HL-60 (cell line): ENCODE data around the gene TIMP2.

Experiments used
- DNase-seq, 2 experiments: peaks; one replicate each; pipeline ENCODE4 v3.0.0-alpha.2; 2010 to 2020; ENCODE audit warnings: low read depth in 1 of 2, low spot score in 1 of 2
- H3K27ac ChIP-seq: fragments of 250-450 bp; sonication (Bioruptor Pico); replicated peaks from 2 replicates; pipeline ENCODE4 v1.5.1; 2020; ENCODE audit warnings: mild to moderate bottlenecking, moderate library complexity
- H3K27me3 ChIP-seq: fragments of 250-450 bp; sonication (Bioruptor Pico); 2 replicates; pipeline ENCODE4 v1.5.1; 2021; ENCODE audit warnings: mild to moderate bottlenecking, moderate library complexity; ENCODE audit not compliant: insufficient read depth, poor library complexity, severe bottlenecking
- H3K4me3 ChIP-seq: replicated peaks from 2 replicates; pipeline ENCODE4 v1.5.1; 2011; ENCODE audit warnings: mild to moderate bottlenecking, control low read depth, low read length; ENCODE audit not compliant: insufficient read depth
- GABPA ChIP-seq: IDR thresholded peaks from 2 replicates; pipeline ENCODE4 v1.6.1; 2012; ENCODE audit warnings: low read depth
- POLR2AphosphoS5 ChIP-seq: IDR thresholded peaks from 2 replicates; pipeline ENCODE4 v1.6.1; 2012; ENCODE audit warnings: low read depth
- REST ChIP-seq: IDR thresholded peaks from 2 replicates; pipeline ENCODE4 v1.6.1; 2012; ENCODE audit warnings: low read depth; ENCODE audit not compliant: insufficient replicate concordance
- SPI1 ChIP-seq: IDR thresholded peaks from 2 replicates; pipeline ENCODE4 v1.6.1; 2012; ENCODE audit warnings: low read depth, mild to moderate bottlenecking, borderline replicate concordance
- TF ChIP-seq, protein P1 (sequence below): IDR thresholded peaks from one replicate; pipeline ENCODE4 v1.5.1; 2011; ENCODE audit warnings: low read length, control low read depth, inconsistent platforms; ENCODE audit not compliant: insufficient read depth

The TIMP2 gene

DNA sequence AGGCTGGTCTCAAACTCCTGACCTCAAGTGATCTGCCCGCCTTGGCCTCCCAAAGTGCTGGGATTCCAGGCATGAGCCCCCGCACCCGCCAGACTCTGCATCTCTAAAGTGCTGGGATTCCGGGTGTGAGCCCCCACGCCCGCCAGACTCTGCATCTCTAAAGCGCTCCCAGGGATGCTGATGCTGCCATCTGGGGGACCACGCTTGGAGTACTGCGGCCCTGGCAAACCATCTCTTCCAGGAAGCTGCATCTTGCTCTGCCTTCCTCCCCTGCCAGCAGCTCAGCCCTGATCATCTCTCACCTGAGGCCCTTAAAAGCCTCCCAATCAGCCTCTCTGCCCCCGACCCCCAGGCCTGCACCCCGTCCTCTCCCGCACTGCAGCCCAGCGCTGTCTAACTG, 26.2 kb downstream of the TIMP2 start:
- Histone ChIP-seq H3K4me3 (no peak overlapping the region), H3K27me3 (no peaks in the 10 kb centered on the region), H3K27ac (no peak overlapping the region)
- no peak for DNase-seq
- TF ChIP-seq REST, result no peak
- no peak for TF ChIP-seq SPI1
- TF ChIP-seq GABPA, result no peak
- TF ChIP-seq POLR2AphosphoS5, result no peak
- TF ChIP-seq, protein P1, sequence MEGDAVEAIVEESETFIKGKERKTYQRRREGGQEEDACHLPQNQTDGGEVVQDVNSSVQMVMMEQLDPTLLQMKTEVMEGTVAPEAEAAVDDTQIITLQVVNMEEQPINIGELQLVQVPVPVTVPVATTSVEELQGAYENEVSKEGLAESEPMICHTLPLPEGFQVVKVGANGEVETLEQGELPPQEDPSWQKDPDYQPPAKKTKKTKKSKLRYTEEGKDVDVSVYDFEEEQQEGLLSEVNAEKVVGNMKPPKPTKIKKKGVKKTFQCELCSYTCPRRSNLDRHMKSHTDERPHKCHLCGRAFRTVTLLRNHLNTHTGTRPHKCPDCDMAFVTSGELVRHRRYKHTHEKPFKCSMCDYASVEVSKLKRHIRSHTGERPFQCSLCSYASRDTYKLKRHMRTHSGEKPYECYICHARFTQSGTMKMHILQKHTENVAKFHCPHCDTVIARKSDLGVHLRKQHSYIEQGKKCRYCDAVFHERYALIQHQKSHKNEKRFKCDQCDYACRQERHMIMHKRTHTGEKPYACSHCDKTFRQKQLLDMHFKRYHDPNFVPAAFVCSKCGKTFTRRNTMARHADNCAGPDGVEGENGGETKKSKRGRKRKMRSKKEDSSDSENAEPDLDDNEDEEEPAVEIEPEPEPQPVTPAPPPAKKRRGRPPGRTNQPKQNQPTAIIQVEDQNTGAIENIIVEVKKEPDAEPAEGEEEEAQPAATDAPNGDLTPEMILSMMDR, result no peak

DNA sequence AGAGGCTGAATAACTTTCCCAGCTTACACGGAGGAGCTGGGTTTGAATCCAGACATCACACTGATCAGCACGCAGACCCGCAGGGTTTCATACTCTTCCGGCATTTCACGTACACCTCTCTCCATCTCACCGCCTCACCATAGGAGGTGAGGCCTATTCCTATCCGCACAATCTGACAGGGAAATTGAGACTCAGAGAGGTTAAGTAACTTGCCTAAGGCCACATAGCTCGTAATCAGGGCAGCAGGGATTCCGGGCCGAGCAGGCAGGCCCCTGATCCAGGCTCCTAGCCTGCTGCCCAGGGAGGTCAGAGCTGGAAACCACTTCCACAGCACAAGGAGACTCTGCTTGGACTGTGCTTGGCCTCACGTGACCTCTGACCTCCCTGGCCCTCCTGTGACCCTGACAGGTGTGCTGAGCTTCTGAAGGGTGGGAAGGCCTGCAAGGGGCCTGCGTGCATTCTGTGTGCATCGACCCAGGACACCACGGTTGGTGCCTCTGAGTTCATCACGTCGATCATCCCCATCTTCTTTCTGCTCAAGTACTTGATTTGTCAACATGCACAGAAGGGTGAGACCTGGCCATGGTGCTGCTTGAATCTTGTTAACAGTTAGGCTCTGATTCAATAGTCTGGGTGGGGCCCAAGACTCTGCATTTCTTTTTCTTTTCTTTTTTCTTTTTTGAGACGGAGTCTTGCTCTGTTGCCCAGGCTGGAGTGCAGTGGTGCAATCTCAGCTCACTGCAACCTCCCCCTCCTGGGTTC, 26.9 kb downstream of the TIMP2 start:
- H3K27me3 ChIP-seq, result no peaks in the 10 kb centered on the region
- no peak overlapping the region for H3K27ac ChIP-seq
- no peak for DNase-seq
- H3K4me3 ChIP-seq, result no peak overlapping the region
- peak; percentile 72 for TF ChIP-seq REST
- no peak for TF ChIP-seq GABPA
- TF ChIP-seq, protein P1, result no peak
- no peak for TF ChIP-seq POLR2AphosphoS5

DNA sequence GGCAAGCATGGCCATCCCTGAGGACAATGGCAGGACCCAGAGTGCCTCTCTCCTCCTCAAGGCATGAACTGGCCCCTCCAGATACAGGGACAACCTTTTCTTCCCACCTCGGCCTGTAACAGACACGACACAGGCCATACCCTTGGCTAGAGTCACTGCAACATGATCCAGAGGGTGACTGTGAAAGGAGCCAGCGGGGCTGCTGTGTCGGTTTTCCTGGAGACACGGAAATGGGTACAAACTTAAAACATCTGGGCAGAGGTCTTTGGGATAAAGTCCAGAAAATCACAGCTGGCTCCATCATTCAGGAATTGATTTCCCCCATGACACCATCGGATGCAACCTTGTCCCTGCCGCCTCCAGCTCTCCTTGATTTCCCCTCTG, 27.5 kb downstream of the TIMP2 start:
- no peak overlapping the region for H3K4me3 ChIP-seq
- DNase-seq, result no peak
- H3K27ac ChIP-seq, result no peak overlapping the region
- H3K27me3 ChIP-seq, result no peaks in the 10 kb centered on the region
- TF ChIP-seq GABPA, result no peak
- TF ChIP-seq, protein P1, result no peak
- TF ChIP-seq POLR2AphosphoS5, result no peak
- no peak for TF ChIP-seq SPI1
- no peak for TF ChIP-seq REST
